ENCODE results near the gene TFCP2L1.

DNA sequence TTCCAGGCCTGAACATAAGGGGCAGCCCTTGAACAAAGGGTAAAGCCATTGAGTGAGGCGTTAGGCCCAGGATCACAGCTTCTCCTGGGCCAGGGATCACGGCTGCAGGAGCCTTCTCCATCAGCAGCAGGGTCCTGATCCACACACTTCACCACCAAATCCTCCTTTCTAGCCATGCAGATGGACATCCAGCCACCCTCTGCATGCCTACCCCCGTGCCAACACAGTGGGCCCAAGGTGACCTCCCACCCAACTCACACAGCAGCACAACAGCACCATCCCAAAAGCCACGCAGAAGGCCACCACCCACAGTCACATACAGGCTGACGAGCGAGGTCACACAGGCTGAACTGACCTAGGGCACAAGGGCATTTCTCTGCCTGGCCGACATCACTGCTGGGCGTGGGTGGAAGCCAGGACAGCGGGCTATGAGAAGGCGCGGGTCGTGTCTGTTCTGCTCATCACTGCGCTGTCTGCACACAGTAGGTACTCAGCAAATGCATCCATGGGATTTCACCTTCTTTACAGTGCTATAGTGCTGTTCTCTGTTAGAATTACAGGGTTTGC lies 31.2 kb downstream of the TFCP2L1 start:
- TF ChIP-seq, protein P1, sequence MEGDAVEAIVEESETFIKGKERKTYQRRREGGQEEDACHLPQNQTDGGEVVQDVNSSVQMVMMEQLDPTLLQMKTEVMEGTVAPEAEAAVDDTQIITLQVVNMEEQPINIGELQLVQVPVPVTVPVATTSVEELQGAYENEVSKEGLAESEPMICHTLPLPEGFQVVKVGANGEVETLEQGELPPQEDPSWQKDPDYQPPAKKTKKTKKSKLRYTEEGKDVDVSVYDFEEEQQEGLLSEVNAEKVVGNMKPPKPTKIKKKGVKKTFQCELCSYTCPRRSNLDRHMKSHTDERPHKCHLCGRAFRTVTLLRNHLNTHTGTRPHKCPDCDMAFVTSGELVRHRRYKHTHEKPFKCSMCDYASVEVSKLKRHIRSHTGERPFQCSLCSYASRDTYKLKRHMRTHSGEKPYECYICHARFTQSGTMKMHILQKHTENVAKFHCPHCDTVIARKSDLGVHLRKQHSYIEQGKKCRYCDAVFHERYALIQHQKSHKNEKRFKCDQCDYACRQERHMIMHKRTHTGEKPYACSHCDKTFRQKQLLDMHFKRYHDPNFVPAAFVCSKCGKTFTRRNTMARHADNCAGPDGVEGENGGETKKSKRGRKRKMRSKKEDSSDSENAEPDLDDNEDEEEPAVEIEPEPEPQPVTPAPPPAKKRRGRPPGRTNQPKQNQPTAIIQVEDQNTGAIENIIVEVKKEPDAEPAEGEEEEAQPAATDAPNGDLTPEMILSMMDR (IDR thresholded peaks at IDR 0.05; ENCODE audit: low read depth, low read length, missing input control), result no peak
- TF ChIP-seq TAF1 (conservative IDR thresholded peaks at IDR 0.05) (no peak), GABPA (IDR thresholded peaks at IDR 0.05 in 1 of 2, conservative IDR thresholded peaks at IDR 0.05 in 1 of 2) (no peak), RAD21 (IDR thresholded peaks at IDR 0.05) (no peak), SP1 (IDR thresholded peaks at IDR 0.05) (no peak), HNF4A (conservative IDR thresholded peaks at IDR 0.05) (no peak)
- TF ChIP-seq, protein P2, sequence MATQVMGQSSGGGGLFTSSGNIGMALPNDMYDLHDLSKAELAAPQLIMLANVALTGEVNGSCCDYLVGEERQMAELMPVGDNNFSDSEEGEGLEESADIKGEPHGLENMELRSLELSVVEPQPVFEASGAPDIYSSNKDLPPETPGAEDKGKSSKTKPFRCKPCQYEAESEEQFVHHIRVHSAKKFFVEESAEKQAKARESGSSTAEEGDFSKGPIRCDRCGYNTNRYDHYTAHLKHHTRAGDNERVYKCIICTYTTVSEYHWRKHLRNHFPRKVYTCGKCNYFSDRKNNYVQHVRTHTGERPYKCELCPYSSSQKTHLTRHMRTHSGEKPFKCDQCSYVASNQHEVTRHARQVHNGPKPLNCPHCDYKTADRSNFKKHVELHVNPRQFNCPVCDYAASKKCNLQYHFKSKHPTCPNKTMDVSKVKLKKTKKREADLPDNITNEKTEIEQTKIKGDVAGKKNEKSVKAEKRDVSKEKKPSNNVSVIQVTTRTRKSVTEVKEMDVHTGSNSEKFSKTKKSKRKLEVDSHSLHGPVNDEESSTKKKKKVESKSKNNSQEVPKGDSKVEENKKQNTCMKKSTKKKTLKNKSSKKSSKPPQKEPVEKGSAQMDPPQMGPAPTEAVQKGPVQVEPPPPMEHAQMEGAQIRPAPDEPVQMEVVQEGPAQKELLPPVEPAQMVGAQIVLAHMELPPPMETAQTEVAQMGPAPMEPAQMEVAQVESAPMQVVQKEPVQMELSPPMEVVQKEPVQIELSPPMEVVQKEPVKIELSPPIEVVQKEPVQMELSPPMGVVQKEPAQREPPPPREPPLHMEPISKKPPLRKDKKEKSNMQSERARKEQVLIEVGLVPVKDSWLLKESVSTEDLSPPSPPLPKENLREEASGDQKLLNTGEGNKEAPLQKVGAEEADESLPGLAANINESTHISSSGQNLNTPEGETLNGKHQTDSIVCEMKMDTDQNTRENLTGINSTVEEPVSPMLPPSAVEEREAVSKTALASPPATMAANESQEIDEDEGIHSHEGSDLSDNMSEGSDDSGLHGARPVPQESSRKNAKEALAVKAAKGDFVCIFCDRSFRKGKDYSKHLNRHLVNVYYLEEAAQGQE (IDR thresholded peaks at IDR 0.05), result no peak
- TF ChIP-seq, protein P3, sequence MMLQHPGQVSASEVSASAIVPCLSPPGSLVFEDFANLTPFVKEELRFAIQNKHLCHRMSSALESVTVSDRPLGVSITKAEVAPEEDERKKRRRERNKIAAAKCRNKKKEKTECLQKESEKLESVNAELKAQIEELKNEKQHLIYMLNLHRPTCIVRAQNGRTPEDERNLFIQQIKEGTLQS (IDR thresholded peaks at IDR 0.05), result no peak
- TF ChIP-seq, protein P4, sequence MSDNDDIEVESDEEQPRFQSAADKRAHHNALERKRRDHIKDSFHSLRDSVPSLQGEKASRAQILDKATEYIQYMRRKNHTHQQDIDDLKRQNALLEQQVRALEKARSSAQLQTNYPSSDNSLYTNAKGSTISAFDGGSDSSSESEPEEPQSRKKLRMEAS (IDR thresholded peaks at IDR 0.05), result no peak
- TF ChIP-seq, protein P5, sequence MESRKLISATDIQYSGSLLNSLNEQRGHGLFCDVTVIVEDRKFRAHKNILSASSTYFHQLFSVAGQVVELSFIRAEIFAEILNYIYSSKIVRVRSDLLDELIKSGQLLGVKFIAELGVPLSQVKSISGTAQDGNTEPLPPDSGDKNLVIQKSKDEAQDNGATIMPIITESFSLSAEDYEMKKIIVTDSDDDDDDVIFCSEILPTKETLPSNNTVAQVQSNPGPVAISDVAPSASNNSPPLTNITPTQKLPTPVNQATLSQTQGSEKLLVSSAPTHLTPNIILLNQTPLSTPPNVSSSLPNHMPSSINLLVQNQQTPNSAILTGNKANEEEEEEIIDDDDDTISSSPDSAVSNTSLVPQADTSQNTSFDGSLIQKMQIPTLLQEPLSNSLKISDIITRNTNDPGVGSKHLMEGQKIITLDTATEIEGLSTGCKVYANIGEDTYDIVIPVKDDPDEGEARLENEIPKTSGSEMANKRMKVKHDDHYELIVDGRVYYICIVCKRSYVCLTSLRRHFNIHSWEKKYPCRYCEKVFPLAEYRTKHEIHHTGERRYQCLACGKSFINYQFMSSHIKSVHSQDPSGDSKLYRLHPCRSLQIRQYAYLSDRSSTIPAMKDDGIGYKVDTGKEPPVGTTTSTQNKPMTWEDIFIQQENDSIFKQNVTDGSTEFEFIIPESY (IDR thresholded peaks at IDR 0.05), result no peak

All from liver (tissue), 3 donors.